HUDEP-2 (cell line): ENCODE measurements around the gene AMY2B.
"Not testable (repeated sequence)": the region's sequence is repeated elsewhere in the genome, so short reads cannot be mapped to it uniquely, and the experiment has no call there.

Experiments
- DNase-seq, 76 experiments: peaks; one replicate each; lab custom pipeline; 2025; ENCODE audit not compliant: unreplicated experiment in 76 of 76; lab: John Stamatoyannopoulos, UW

The AMY2B gene

DNA sequence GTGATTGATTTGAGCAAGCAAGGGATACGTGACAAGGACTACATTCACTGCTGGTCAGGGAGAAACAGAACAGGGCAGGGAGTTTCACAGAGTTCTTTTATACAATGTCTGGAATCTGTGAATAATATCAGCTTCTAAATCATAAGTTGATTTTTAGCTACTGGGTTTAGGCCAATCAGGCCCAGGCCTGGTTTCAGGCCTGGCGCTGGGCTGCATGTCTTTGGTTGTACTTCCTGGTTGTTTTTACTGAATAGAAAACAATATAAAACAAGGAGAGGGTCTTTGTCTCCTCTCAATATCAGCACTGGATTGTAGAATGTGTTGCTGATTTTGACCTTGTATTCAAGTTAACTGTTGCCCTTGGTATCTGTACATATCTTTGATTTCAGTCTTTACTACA lies 45.0 kb downstream of the AMY2B start:
- DNase-seq: no peak

DNA sequence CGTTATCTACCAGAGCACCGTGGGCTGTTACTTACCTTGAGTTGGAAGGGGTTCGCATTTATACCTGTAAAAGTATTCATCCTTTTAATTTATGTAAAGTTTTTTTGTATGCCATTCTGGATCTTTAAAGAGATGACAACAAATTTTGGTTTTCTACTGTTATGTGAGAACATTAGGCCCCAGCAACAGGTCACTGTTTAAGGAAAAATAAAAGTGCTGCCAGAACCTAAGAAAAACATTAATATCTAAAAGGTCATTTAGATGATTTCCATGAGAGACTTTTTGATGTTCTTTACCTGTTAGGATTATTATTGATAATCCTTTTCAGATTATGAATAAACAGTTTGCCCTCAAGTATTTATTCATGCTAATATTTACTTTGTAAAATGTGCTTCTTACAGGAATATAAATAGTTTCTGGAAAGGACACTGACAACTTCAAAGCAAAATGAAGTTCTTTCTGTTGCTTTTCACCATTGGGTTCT lies 45.6 kb downstream of the AMY2B start, which contains the start of gene AMY2A:
Gene AMY2A, plus strand, starts transcription at position 434 of the 484 bp plus-strand sequence. Its CDS starts 14 bp downstream, at position 448.
- not testable (repeated sequence) for DNase-seq

DNA sequence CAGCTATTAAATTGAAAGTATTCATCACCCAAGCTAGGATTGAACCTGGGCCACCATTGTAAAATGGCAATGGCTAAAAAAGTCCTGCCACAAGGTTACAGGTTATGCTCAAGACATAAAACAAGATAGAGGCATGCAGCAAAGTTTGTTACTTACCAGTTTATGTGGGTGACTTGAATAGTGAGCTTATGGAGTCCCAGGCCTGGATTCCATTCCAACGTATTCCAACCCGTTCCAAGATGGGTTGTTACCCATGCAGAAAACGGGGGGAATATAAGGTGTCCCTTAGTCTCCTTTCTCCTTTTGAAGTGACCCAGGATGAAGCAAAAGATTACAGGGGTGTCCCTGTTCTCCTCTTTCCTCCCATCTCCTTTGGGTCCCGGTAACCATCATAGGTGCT lies 56.0 kb downstream of the AMY2B start:
- not testable (repeated sequence) for DNase-seq
